GM18951 (cell line): Measurements from ENCODE around the gene TFF2.

ENCODE experiments used
- POLR2A ChIP-seq: IDR thresholded peaks from 4 replicates; pipeline ENCODE4 v1.6.1; 2011; ENCODE audit warnings: mild to moderate bottlenecking; ENCODE audit not compliant: insufficient read length, insufficient read depth; ENCODE audit errors: extremely low read depth
- in situ Hi-C: fragments of 300-500 bp; cut with MboI; formaldehyde crosslinking; loops from one replicate; pipeline ENCODE4 v1.12.0; 2022; ENCODE audit warnings: low sequenced_read_pairs, mixed read lengths, inconsistent platforms; ENCODE audit not compliant: unreplicated experiment

The TFF2 gene

DNA sequence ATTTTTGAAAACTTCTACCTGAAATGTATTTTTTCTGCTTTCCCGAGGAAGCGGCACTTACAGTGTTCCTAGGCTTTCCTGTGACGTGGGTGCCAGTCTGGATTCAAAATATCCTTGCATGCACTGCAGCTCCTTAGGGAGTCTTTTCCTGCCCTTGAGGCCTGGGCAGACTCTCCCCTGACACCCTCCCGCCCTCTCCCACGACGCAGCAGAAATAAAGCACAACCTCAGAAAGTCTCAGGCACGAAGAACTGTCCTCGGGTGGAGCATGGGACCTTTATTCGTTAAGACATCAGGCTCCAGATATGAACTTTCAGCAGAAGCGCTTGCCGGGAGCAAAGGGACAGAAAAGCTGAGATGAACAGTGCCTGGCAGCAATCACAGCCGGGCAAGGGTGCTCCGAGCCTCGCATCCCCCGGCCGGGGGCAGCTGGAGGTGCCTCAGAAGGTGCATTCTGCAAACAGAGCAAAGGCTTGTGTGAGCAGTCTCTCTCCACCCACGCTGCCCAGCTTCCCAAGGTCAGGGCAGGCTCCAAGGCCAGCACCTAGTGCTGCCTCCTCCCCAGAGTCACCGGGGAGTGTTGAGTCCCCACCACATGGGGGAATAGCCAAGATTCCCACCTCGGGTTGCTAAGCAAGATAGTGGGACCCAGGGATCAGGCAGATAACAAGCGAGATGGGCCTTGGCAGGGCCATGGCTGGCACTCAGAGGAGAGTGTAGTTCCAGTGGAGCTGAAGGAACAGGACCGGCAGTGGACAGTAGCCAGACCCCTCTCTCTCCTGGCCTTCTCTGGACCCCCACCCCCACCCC lies 38.8 kb downstream of the TFF2 start:
- no peak for TF ChIP-seq POLR2A
- in situ Hi-C loops, result loop anchor here (10.0 kb wide), 2 partner anchors 143 to 223 kb away; no protein-coding TSS in a partner anchor

- TF ChIP-seq POLR2A, result no peak
- in situ Hi-C loops, result loop anchor here (10.0 kb wide), 2 partner anchors 144 to 224 kb away; no protein-coding TSS in a partner anchor
These were observed 39.6 kb downstream of the TFF2 start for GRCh38 chr21:42311160-42311559.

DNA sequence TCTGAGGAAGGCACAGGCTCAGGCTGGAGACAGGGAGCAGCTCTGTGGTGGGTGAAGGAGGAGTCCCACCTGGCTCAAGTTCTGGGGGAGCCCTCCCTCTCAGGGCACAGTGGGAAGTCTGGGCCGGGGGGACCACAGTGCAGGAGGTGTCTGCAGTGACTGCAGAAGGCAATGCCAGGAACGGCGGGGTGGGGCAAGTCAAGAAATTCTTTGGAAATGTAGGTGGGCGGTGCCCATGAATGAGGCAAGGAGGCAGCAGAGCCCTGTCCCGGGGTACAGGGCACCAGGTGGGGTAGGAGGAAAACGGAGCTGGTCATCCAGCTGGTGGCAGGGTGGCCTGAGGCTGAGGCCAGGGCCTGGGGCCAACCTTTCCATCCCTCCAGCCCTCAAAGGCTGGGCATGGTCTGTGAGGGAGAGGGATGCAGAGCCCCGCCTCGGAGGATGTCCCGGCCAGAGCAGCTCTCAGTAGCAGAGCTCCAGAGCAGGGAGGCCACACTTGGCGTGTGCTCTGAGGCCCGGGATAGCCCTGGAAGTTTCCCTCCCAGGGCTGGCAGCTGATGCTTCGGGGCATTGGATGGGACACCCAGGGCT lies 40.3 kb downstream of the TFF2 start:
- TF ChIP-seq POLR2A, result no peak
- in situ Hi-C loops, result loop anchor here (10.0 kb wide), 2 partner anchors 144 to 224 kb away; no protein-coding TSS in a partner anchor

- no peak for TF ChIP-seq POLR2A
- in situ Hi-C loops, result loop anchor here (10.0 kb wide), 2 partner anchors 145 to 225 kb away; no protein-coding TSS in a partner anchor
These were observed 41.0 kb downstream of the TFF2 start for GRCh38 chr21:42309753-42310213.

DNA sequence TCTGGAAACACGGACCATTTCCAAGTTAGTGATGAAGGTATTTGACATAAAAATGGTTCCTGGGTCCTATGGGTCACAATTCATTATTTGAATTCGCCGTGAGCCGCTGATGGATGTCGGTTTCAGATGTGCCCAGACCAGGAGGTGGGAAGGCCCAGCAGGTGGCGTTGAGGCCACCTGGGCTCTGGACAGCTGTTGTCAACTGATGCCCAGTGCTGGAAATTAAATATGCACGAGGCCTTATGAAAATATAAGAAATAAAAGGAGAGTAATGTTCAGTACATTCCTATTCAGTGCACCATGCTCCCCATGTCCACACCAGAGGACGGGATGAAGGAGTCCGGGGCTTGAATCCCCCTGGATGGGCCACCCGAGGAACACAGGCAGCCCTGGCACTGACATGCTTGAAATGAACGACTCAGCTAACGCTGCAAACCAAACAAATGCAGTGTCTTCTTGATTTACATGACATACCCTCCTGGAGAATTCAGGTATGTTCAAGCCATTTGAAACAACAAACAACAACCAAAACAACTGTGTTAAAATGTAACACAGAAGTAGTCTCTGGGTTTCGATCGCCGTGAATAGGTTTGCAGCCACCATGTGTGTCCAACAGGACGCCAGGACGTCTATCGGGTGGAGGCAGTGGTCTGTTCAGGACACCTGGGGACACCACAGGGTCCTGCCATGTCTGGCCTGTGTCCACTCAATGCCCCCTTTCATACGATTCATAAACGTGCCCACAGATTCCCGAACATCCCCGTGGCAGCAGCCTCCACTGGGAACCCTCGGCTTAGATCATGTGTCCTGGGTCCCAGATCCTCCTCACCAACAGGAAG lies 41.7 kb downstream of the TFF2 start:
- TF ChIP-seq POLR2A, result no peak
- in situ Hi-C loops, result no loop called here

DNA sequence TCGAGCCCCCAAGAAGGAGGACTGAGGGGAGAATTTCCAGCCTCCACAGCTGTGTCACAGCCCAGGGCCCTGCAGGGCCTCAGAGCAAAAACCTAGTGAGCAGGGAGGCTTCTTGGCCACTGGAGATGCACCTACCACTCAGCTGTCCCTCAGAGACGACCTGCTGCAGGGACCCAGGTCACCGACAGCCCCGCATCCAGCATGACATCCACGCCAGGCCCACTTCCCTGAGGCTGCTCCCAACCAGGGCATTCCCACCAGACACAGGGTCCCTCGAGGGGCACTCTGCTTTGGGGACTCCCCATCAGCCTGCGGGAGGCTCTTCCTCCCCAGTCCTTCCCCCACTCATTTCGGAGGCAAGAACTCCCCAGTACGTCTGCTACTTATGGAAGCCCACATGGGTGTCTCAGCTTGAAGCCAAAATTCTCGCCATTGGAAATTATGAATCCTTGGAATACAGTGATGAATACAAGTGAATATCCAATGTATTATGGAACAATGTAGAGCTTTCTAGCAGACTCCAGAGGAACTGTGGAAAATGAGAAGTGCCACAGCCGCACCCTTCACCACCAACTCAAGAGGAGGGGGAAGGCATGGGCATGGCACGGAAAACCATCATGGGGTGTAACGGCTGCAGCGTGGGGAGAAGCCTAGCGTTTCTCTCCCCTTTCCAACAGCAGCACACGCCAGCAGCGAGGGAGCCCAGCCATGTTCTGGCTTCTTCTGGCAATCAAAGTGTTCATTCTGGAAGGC lies 42.5 kb downstream of the TFF2 start:
- no peak for TF ChIP-seq POLR2A
- in situ Hi-C loops, result no loop called here

- in situ Hi-C loops, result no loop called here
- TF ChIP-seq POLR2A, result no peak
These were observed 43.7 kb downstream of the TFF2 start for GRCh38 chr21:42307106-42307505.

GRCh38 chr21:42306366-42307035 lies 44.3 kb downstream of the TFF2 start:
- in situ Hi-C loops, result no loop called here

GRCh38 chr21:42305707-42306147 lies 45.1 kb downstream of the TFF2 start:
- TF ChIP-seq POLR2A, result no peak
- in situ Hi-C loops, result no loop called here

More at GRCh38 chr21:42306366-42307035, 44.3 kb downstream of the TFF2 start:
- TF ChIP-seq POLR2A, result no peak

GRCh38 chr21:42304556-42305454 lies 46.0 kb downstream of the TFF2 start:
- in situ Hi-C loops, result no loop called here
- no peak for TF ChIP-seq POLR2A

GRCh38 chr21:42303443-42303842 lies 47.4 kb downstream of the TFF2 start:
- no peak for TF ChIP-seq POLR2A
- in situ Hi-C loops, result no loop called here
